SK-N-SH treated with all-trans-retinoic acid at 6 μM for 48 hours (cell line): ENCODE measurements around the gene MAP3K3.

Experiments
- ATAC-seq: fragments of 200-7000 bp; cut with Tn5 transposase; 3 replicates; pipeline ENCODE4 v1.9.1; 2020; ENCODE audit warnings: mild to moderate bottlenecking, moderate library complexity
- ARNTL ChIP-seq: fragments of 450-650 bp; formaldehyde crosslinking; IDR thresholded peaks from 2 replicates; pipeline ENCODE4 v1.5.0; 2020; ENCODE audit warnings: low read depth, mild to moderate bottlenecking, moderate library complexity, borderline replicate concordance
- BACH2 ChIP-seq: fragments of 250-450 bp; sonication (Bioruptor Pico); IDR thresholded peaks from 2 replicates; pipeline ENCODE4 v1.9.0; 2021; ENCODE audit warnings: mild to moderate bottlenecking, borderline replicate concordance
- CSDC2 ChIP-seq: fragments of 250-450 bp; sonication (Bioruptor Pico); IDR thresholded peaks from 2 replicates; pipeline ENCODE4 v1.5.0; 2020; ENCODE audit warnings: mild to moderate bottlenecking, moderate library complexity
- GLIS3 ChIP-seq: fragments of 250-450 bp; sonication (Bioruptor Pico); IDR thresholded peaks from 2 replicates; pipeline ENCODE4 v1.5.0; 2020; ENCODE audit warnings: mild to moderate bottlenecking, moderate library complexity
- ISL1 ChIP-seq: fragments of 250-450 bp; sonication (Bioruptor Pico); IDR thresholded peaks from 2 replicates; pipeline ENCODE4 v2.1.2; 2022; ENCODE audit warnings: mild to moderate bottlenecking, moderate library complexity
- OSR1 ChIP-seq: fragments of 250-450 bp; sonication (Bioruptor Pico); IDR thresholded peaks from 2 replicates; pipeline ENCODE4 v1.8.0; 2022; ENCODE audit warnings: moderate library complexity, mild to moderate bottlenecking, inconsistent platforms
- PPARA ChIP-seq: fragments of 250-450 bp; sonication (Bioruptor Pico); IDR thresholded peaks from 2 replicates; pipeline ENCODE4 v1.5.0; 2020; ENCODE audit warnings: mild to moderate bottlenecking, borderline replicate concordance
- RARB ChIP-seq: fragments of 250-450 bp; sonication (Bioruptor Pico); IDR thresholded peaks from 2 replicates; pipeline ENCODE4 v1.8.0; 2021; ENCODE audit warnings: mild to moderate bottlenecking, moderate library complexity
- SNAI2 ChIP-seq: fragments of 250-450 bp; sonication (Bioruptor Pico); IDR thresholded peaks from 2 replicates; pipeline ENCODE4 v1.5.0; 2020; ENCODE audit warnings: mild to moderate bottlenecking, moderate library complexity
- TCF4 ChIP-seq: fragments of 250-450 bp; sonication (Bioruptor Pico); IDR thresholded peaks from 2 replicates; pipeline ENCODE4 v1.8.0; 2021; ENCODE audit warnings: mild to moderate bottlenecking, moderate library complexity, borderline replicate concordance
- TOX ChIP-seq: fragments of 250-450 bp; sonication (Bioruptor Pico); IDR thresholded peaks from 2 replicates; pipeline ENCODE4 v1.8.0; 2021; ENCODE audit warnings: mild to moderate bottlenecking, moderate library complexity, borderline replicate concordance
- ZC3H10 ChIP-seq: fragments of 250-450 bp; sonication (Bioruptor Pico); IDR thresholded peaks from 2 replicates; pipeline ENCODE4 v1.5.1; 2021; ENCODE audit warnings: mild to moderate bottlenecking, moderate library complexity
- ZFP3 ChIP-seq: fragments of 250-450 bp; sonication (Bioruptor Pico); IDR thresholded peaks from 2 replicates; pipeline ENCODE4 v1.5.0; 2020; ENCODE audit warnings: mild to moderate bottlenecking, moderate library complexity
- ZNF565 ChIP-seq: fragments of 450-650 bp; formaldehyde crosslinking; conservative IDR thresholded peaks from 2 replicates; pipeline ENCODE4 v1.5.0; 2020; ENCODE audit warnings: low read depth, mild to moderate bottlenecking, moderate library complexity
- ZNF70 ChIP-seq: fragments of 450-650 bp; formaldehyde crosslinking; IDR thresholded peaks from 2 replicates; pipeline ENCODE4 v1.5.0; 2020; ENCODE audit warnings: mild to moderate bottlenecking, moderate library complexity
- ZNF8 ChIP-seq: fragments of 450-650 bp; formaldehyde crosslinking; IDR thresholded peaks from 2 replicates; pipeline ENCODE4 v1.5.0; 2020; ENCODE audit warnings: mild to moderate bottlenecking, moderate library complexity
- TF ChIP-seq, protein P1 (sequence below): fragments of 250-450 bp; sonication (Bioruptor Pico); IDR thresholded peaks from 2 replicates; pipeline ENCODE4 v1.5.1; 2021; ENCODE audit warnings: mild to moderate bottlenecking, moderate library complexity
- TF ChIP-seq, protein P2 (sequence below): fragments of 250-450 bp; sonication (Bioruptor Pico); IDR thresholded peaks from 2 replicates; pipeline ENCODE4 v1.8.0; 2020; ENCODE audit warnings: mild to moderate bottlenecking, moderate library complexity, borderline replicate concordance
- TF ChIP-seq, protein P3 (sequence below): fragments of 250-450 bp; sonication (Bioruptor Pico); IDR thresholded peaks from 2 replicates; pipeline ENCODE4 v1.5.1; 2020; ENCODE audit warnings: low read depth, mild to moderate bottlenecking, moderate library complexity
- TF ChIP-seq, protein P4 (sequence below): fragments of 250-450 bp; sonication (Bioruptor Pico); IDR thresholded peaks from 2 replicates; pipeline ENCODE4 v1.5.0; 2020; ENCODE audit warnings: mild to moderate bottlenecking, moderate library complexity
- TF ChIP-seq, protein P5 (sequence below): fragments of 250-450 bp; sonication (Bioruptor Pico); IDR thresholded peaks from 2 replicates; pipeline ENCODE4 v1.8.0; 2021; ENCODE audit warnings: low read depth, mild to moderate bottlenecking, moderate library complexity, borderline replicate concordance

Gene MAP3K3

DNA sequence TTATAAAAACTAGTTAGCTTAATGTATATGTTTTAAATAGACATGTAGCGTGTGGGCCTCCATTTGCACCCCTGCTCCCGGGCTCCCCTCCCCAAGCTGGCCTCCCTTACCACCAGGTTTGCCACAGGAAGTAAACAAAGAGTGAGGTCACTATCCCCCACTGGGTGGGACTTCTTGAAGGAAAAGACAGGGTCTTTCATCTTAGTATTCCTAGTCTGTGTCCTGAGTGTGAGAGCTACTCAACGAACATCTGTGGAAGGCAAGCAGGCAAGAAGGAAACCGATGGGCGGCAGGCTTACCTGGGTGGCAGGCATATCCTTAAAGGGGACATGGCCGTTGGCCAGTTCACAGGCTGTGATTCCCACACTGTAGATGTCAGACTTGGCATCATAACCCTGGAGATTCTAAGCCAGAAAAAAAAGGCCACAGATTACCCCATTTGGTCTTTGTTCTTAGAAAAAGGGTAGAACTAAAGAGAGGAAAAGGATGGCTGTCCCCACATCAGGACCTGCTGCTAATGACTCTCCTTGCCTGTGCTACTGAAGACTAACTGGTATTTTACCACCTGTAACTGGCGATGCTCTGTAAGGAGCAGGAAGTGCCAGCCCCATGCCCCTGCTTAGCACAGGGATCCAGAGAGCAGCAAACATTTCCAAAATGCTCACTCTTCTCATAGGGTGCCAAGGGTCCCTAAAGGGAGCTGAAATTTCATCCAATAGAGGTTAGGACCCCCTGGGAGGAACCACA is 84.3 kb downstream of the MAP3K3 start:
- no peak for ATAC-seq
- TF ChIP-seq TOX (CRISPR knock-in tag) (no peak), ZC3H10 (CRISPR knock-in tag) (no peak), ZFP3 (CRISPR knock-in tag) (no peak), BACH2 (CRISPR knock-in tag) (no peak), ZNF565 (CRISPR knock-in tag) (no peak), SNAI2 (no peak), RARB (no peak), ARNTL (no peak), PPARA (CRISPR knock-in tag) (no peak), ZNF70 (no peak)
- TF ChIP-seq, protein P1, sequence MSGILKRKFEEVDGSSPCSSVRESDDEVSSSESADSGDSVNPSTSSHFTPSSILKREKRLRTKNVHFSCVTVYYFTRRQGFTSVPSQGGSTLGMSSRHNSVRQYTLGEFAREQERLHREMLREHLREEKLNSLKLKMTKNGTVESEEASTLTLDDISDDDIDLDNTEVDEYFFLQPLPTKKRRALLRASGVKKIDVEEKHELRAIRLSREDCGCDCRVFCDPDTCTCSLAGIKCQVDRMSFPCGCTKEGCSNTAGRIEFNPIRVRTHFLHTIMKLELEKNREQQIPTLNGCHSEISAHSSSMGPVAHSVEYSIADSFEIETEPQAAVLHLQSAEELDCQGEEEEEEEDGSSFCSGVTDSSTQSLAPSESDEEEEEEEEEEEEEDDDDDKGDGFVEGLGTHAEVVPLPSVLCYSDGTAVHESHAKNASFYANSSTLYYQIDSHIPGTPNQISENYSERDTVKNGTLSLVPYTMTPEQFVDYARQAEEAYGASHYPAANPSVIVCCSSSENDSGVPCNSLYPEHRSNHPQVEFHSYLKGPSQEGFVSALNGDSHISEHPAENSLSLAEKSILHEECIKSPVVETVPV (CRISPR knock-in tag), result no peak
- TF ChIP-seq, protein P2, sequence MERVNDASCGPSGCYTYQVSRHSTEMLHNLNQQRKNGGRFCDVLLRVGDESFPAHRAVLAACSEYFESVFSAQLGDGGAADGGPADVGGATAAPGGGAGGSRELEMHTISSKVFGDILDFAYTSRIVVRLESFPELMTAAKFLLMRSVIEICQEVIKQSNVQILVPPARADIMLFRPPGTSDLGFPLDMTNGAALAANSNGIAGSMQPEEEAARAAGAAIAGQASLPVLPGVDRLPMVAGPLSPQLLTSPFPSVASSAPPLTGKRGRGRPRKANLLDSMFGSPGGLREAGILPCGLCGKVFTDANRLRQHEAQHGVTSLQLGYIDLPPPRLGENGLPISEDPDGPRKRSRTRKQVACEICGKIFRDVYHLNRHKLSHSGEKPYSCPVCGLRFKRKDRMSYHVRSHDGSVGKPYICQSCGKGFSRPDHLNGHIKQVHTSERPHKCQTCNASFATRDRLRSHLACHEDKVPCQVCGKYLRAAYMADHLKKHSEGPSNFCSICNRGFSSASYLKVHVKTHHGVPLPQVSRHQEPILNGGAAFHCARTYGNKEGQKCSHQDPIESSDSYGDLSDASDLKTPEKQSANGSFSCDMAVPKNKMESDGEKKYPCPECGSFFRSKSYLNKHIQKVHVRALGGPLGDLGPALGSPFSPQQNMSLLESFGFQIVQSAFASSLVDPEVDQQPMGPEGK (CRISPR knock-in tag), result no peak
- TF ChIP-seq, protein P3, sequence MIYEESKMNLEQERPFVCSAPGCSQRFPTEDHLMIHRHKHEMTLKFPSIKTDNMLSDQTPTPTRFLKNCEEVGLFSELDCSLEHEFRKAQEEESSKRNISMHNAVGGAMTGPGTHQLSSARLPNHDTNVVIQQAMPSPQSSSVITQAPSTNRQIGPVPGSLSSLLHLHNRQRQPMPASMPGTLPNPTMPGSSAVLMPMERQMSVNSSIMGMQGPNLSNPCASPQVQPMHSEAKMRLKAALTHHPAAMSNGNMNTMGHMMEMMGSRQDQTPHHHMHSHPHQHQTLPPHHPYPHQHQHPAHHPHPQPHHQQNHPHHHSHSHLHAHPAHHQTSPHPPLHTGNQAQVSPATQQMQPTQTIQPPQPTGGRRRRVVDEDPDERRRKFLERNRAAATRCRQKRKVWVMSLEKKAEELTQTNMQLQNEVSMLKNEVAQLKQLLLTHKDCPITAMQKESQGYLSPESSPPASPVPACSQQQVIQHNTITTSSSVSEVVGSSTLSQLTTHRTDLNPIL, result no peak
- TF ChIP-seq, all 23 proteins: peak for 0

DNA sequence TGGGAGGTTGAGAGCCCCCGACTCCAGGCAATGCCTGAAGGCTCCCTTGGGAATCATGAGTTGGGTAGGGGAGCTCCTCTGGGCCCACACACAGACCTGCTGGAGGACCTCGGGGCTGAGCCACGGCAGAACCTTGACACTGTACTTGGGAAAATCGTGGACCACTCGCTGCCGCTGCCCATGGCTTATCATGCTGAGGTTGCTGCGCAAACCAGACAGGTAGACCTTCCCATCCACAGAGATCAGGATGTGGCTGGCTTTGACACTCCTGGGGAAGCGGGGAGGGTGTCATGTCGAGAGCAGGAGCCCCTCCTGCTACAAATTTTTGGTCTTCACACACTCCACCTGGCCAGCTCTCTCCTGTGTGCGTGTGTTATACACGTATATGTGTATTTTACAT is 84.9 kb downstream of the MAP3K3 start:
- TF ChIP-seq TCF4 (CRISPR knock-in tag) (no peak), CSDC2 (no peak), RARB (no peak), GLIS3 (no peak), ISL1 (CRISPR knock-in tag) (no peak)
- TF ChIP-seq, protein P2 (CRISPR knock-in tag), result no peak
- no peak; the same call in 2 of the 3 replicates for ATAC-seq

DNA sequence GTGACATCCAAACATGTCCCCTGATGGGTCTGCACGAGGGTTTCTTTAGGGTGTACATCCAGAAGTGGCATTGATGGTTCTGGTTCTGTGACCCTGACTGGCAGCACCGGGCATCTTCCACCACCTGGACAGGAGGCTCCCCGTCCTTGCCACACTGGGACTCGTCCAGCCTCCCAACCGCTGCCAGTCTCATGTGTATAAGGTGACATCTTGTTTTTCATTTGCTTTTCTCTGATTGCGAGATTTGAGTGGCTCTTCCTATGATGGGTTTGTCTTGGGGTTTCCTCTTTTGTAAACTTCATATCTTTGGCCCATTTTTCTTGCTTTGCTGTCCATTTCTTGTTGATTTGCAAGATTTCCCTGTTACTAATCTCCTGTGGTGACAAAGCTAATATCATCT is 86.9 kb downstream of the MAP3K3 start:
- TF ChIP-seq SNAI2, result no peak
- no peak for TF ChIP-seq PPARA (CRISPR knock-in tag)
- TF ChIP-seq, protein P1 (CRISPR knock-in tag), result no peak
- TF ChIP-seq ARNTL, result no peak
- TF ChIP-seq OSR1 (CRISPR knock-in tag), result no peak
- no peak for TF ChIP-seq CSDC2
- TF ChIP-seq, protein P4, sequence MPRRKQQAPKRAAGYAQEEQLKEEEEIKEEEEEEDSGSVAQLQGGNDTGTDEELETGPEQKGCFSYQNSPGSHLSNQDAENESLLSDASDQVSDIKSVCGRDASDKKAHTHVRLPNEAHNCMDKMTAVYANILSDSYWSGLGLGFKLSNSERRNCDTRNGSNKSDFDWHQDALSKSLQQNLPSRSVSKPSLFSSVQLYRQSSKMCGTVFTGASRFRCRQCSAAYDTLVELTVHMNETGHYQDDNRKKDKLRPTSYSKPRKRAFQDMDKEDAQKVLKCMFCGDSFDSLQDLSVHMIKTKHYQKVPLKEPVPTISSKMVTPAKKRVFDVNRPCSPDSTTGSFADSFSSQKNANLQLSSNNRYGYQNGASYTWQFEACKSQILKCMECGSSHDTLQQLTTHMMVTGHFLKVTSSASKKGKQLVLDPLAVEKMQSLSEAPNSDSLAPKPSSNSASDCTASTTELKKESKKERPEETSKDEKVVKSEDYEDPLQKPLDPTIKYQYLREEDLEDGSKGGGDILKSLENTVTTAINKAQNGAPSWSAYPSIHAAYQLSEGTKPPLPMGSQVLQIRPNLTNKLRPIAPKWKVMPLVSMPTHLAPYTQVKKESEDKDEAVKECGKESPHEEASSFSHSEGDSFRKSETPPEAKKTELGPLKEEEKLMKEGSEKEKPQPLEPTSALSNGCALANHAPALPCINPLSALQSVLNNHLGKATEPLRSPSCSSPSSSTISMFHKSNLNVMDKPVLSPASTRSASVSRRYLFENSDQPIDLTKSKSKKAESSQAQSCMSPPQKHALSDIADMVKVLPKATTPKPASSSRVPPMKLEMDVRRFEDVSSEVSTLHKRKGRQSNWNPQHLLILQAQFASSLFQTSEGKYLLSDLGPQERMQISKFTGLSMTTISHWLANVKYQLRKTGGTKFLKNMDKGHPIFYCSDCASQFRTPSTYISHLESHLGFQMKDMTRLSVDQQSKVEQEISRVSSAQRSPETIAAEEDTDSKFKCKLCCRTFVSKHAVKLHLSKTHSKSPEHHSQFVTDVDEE (CRISPR knock-in tag), result no peak
- TF ChIP-seq TCF4 (CRISPR knock-in tag), result no peak
- TF ChIP-seq ZNF8, result no peak
- no peak for TF ChIP-seq ISL1 (CRISPR knock-in tag)
- TF ChIP-seq, protein P5, sequence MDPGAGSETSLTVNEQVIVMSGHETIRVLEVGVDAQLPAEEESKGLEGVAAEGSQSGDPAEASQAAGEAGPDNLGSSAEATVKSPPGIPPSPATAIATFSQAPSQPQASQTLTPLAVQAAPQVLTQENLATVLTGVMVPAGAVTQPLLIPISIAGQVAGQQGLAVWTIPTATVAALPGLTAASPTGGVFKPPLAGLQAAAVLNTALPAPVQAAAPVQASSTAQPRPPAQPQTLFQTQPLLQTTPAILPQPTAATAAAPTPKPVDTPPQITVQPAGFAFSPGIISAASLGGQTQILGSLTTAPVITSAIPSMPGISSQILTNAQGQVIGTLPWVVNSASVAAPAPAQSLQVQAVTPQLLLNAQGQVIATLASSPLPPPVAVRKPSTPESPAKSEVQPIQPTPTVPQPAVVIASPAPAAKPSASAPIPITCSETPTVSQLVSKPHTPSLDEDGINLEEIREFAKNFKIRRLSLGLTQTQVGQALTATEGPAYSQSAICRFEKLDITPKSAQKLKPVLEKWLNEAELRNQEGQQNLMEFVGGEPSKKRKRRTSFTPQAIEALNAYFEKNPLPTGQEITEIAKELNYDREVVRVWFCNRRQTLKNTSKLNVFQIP (CRISPR knock-in tag), result no peak
- no peak for ATAC-seq
